HepG2 (cell line): ENCODE data around the gene AP4S1. TPM values are rescaled to one million over a fixed set of nuclear protein-coding genes. Genes with fewer than 3 reads are reported as not detected.
A peak's percentile ranks its signal among the peaks of the same experiment; 100 is the strongest.

Experiments used
- CREM ChIP-seq, 2 experiments: sonication (generic) in 1 of 2; formaldehyde crosslinking in 1 of 2; IDR thresholded peaks; 2 replicates each; pipeline versions ENCODE4 v1.4.0 to v1.6.1; 2016 to 2020; ENCODE audit warnings: antibody characterized with exemption in 1 of 2, mild to moderate bottlenecking in 1 of 2, missing genetic modification reagents in 1 of 2
- DPF2 ChIP-seq: sonication (generic); formaldehyde crosslinking; IDR thresholded peaks from 2 replicates; pipeline ENCODE4 v1.4.0; 2020; ENCODE audit warnings: mild to moderate bottlenecking, low read depth, missing genetic modification reagents, borderline replicate concordance
- GATAD1 ChIP-seq: IDR thresholded peaks from 2 replicates; pipeline ENCODE4 v1.6.1; 2016; ENCODE audit warnings: missing genetic modification reagents, missing compliant biosample characterization
- HMGA1 ChIP-seq: sonication (generic); formaldehyde crosslinking; conservative IDR thresholded peaks from 2 replicates; pipeline ENCODE4 v1.4.0; 2020; ENCODE audit warnings: missing genetic modification reagents
- IRF2 ChIP-seq: IDR thresholded peaks from 2 replicates; pipeline ENCODE4 v1.6.1; 2018; ENCODE audit warnings: missing genetic modification reagents, missing compliant biosample characterization
- JUNB ChIP-seq: sonication (generic); formaldehyde crosslinking; IDR thresholded peaks from 2 replicates; pipeline ENCODE4 v1.8.0; 2022; ENCODE audit warnings: missing genetic modification reagents, mild to moderate bottlenecking, borderline replicate concordance
- KAT2B ChIP-seq: fragments of 150-350 bp; IDR thresholded peaks from 2 replicates; pipeline ENCODE4 v1.6.1; 2014; ENCODE audit warnings: low read depth, low read length, borderline replicate concordance
- KAT8 ChIP-seq: IDR thresholded peaks from 2 replicates; pipeline ENCODE4 v1.6.1; 2016; ENCODE audit warnings: missing genetic modification reagents, missing compliant biosample characterization
- KLF11 ChIP-seq: IDR thresholded peaks from 2 replicates; pipeline ENCODE4 v1.6.1; 2016; ENCODE audit warnings: missing compliant biosample characterization
- MTF1 ChIP-seq: sonication (generic); formaldehyde crosslinking; IDR thresholded peaks from 2 replicates; pipeline ENCODE4 v1.5.0; 2020; ENCODE audit warnings: missing genetic modification reagents
- PTBP1 ChIP-seq: fragments of 200-400 bp; formaldehyde crosslinking; IDR thresholded peaks from 2 replicates; pipeline ENCODE4 v1.6.1; 2018; ENCODE audit warnings: low read length, low read depth; ENCODE audit not compliant: poor library complexity, severe bottlenecking
- RARA ChIP-seq: IDR thresholded peaks from 2 replicates; pipeline ENCODE4 v1.6.1; 2016; ENCODE audit warnings: missing genetic modification reagents, missing compliant biosample characterization
- SMAD9 ChIP-seq: sonication (generic); formaldehyde crosslinking; IDR thresholded peaks from 2 replicates; pipeline ENCODE4 v1.5.1; 2020; ENCODE audit warnings: mild to moderate bottlenecking, missing genetic modification reagents
- SNAPC2 ChIP-seq: sonication (generic); formaldehyde crosslinking; IDR thresholded peaks from 2 replicates; pipeline ENCODE4 v1.8.1; 2022; ENCODE audit warnings: mild to moderate bottlenecking, missing genetic modification reagents
- SOX5 ChIP-seq: IDR thresholded peaks from 2 replicates; pipeline ENCODE4 v1.6.1; 2016; ENCODE audit warnings: borderline replicate concordance
- TAF15 ChIP-seq: fragments of 200-400 bp; formaldehyde crosslinking; IDR thresholded peaks from one replicate; pipeline ENCODE4 v1.6.1; 2018; ENCODE audit warnings: mild to moderate bottlenecking, low read depth, low read length; ENCODE audit not compliant: poor library complexity, severe bottlenecking
- TEAD3 ChIP-seq: optimal IDR thresholded peaks from 2 replicates; pipeline ENCODE3; 2016; ENCODE audit warnings: borderline replicate concordance
- THAP11 ChIP-seq: IDR thresholded peaks from 2 replicates; pipeline ENCODE4 v1.6.1; 2016; ENCODE audit warnings: missing biosample characterization, missing genetic modification reagents
- TRIM24 ChIP-seq: sonication (generic); formaldehyde crosslinking; IDR thresholded peaks from 2 replicates; pipeline ENCODE4 v1.8.0; 2022; ENCODE audit warnings: mild to moderate bottlenecking, missing genetic modification reagents
- ZMYM2 ChIP-seq: sonication (generic); formaldehyde crosslinking; IDR thresholded peaks from 2 replicates; pipeline ENCODE4 v1.8.0; 2022; ENCODE audit warnings: mild to moderate bottlenecking, missing genetic modification reagents
- ZNF121 ChIP-seq: sonication (generic); formaldehyde crosslinking; IDR thresholded peaks from 2 replicates; pipeline ENCODE4 v1.5.0; 2020; ENCODE audit warnings: mild to moderate bottlenecking, missing genetic modification reagents
- ZNF333 ChIP-seq: sonication (generic); formaldehyde crosslinking; IDR thresholded peaks from 2 replicates; pipeline ENCODE4 v1.4.0; 2020; ENCODE audit warnings: mild to moderate bottlenecking, missing genetic modification reagents, borderline replicate concordance
- ZNF34 ChIP-seq: sonication (generic); formaldehyde crosslinking; IDR thresholded peaks from 2 replicates; pipeline ENCODE4 v1.4.0; 2020; ENCODE audit warnings: mild to moderate bottlenecking, missing genetic modification reagents, borderline replicate concordance
- ZNF670 ChIP-seq: sonication (generic); formaldehyde crosslinking; IDR thresholded peaks from 2 replicates; pipeline ENCODE4 v1.8.0; 2022; ENCODE audit warnings: mild to moderate bottlenecking, missing genetic modification reagents, borderline replicate concordance
- ZNF678 ChIP-seq: sonication (generic); formaldehyde crosslinking; IDR thresholded peaks from 2 replicates; pipeline ENCODE4 v1.4.0; 2020; ENCODE audit warnings: mild to moderate bottlenecking, missing genetic modification reagents
- ZNF788 ChIP-seq: sonication (generic); formaldehyde crosslinking; IDR thresholded peaks from 2 replicates; pipeline ENCODE4 v1.5.0; 2020; ENCODE audit warnings: mild to moderate bottlenecking, missing genetic modification reagents, borderline replicate concordance
- polyA plus RNA-seq, 8 experiments: library from polyadenylated mRNA; depleted of rRNA in 3 of 8; stranded (reverse) in 7 of 8; unstranded in 1 of 8; fragments of >200 nt; fragmentation: Illumina TruSeq in 4 of 8; extraction: Trizol in 4 of 8; gene quantifications; 2 replicates each; pipeline versions ENCODE4 v1.2.1 to v1.2.3, GENCODE V29; 2011 to 2016; ENCODE audit warnings: low read depth in 4 of 8, missing spikeins in 1 of 8, mixed read lengths in 1 of 8; ENCODE audit not compliant: insufficient read depth in 1 of 8
- total RNA-seq, 5 experiments: library from RNA; depleted of rRNA; stranded (reverse); fragments of >200 nt; fragmentation: Illumina TruSeq; extraction: Trizol; gene quantifications; 2 replicates each; pipeline ENCODE4 v1.2.3, GENCODE V29; 2016; ENCODE audit warnings: low read depth in 1 of 5
- TF ChIP-seq, protein P1 (sequence below): sonication (generic); formaldehyde crosslinking; IDR thresholded peaks from 2 replicates; pipeline ENCODE4 v1.4.0; 2020; ENCODE audit warnings: missing genetic modification reagents
- TF ChIP-seq, protein P2 (sequence below): sonication (generic); formaldehyde crosslinking; IDR thresholded peaks from 2 replicates; pipeline ENCODE4 v1.9.0; 2021; ENCODE audit warnings: missing genetic modification reagents, borderline replicate concordance
- TF ChIP-seq, protein P3 (sequence below): fragments of 450-650 bp; IDR thresholded peaks from 2 replicates; pipeline ENCODE4 v1.6.1; 2016

AP4S1 gene
- total and polyA plus RNA-seq, 2 of the 13 experiments (the other 11 are each of a cell fraction or from before 2014, with no cell fraction given), result 3.9 to 21.1 TPM

DNA sequence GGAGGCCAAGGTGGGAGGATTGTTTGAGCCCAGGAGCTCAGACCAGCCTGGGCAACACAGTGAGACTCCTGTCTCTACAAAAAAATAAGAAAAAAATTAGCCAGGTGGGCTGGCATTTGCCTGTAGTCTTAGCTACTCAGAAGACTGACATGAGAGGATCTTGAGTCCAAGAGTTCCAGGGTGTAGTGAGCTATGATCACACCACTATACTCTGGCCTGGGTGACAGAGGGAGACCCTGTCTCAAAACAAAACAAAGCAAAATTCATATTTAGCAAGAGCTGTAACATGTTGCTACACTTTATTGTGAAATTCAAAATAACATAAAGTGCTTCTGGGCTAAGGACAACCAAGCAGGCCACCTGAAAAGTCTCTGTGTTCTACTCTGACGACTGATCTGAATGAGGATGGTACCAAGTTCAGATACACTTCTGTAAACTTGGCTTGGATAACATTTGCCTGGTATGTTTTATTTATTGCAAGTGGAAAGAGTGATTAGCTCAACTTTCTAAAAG lies 12.3 kb downstream of the AP4S1 start (continued):
- peak; percentile 44; the same call in 1 of the 2 replicates for TF ChIP-seq DPF2 (CRISPR knock-in tag)
- 0 out of 2 replicates have a peak, but pooled peaks have one; percentile 41 for TF ChIP-seq KAT8 (CRISPR knock-in tag)
- TF ChIP-seq TRIM24 (CRISPR knock-in tag), result peak; percentile 60; the same call in 1 of the 2 replicates
- peak; percentile 97 for TF ChIP-seq ZNF121
- peak; percentile 44; the same call in 1 of the 2 replicates for TF ChIP-seq ZNF670 (CRISPR knock-in tag)
- TF ChIP-seq JUNB, result no peak
- no peak for TF ChIP-seq HMGA1 (CRISPR knock-in tag)
- TF ChIP-seq GATAD1 (CRISPR knock-in tag), result peak; percentile 17; the same call in 1 of the 2 replicates
- no peak for TF ChIP-seq ZNF788 (CRISPR knock-in tag)
- TF ChIP-seq, protein P1, sequence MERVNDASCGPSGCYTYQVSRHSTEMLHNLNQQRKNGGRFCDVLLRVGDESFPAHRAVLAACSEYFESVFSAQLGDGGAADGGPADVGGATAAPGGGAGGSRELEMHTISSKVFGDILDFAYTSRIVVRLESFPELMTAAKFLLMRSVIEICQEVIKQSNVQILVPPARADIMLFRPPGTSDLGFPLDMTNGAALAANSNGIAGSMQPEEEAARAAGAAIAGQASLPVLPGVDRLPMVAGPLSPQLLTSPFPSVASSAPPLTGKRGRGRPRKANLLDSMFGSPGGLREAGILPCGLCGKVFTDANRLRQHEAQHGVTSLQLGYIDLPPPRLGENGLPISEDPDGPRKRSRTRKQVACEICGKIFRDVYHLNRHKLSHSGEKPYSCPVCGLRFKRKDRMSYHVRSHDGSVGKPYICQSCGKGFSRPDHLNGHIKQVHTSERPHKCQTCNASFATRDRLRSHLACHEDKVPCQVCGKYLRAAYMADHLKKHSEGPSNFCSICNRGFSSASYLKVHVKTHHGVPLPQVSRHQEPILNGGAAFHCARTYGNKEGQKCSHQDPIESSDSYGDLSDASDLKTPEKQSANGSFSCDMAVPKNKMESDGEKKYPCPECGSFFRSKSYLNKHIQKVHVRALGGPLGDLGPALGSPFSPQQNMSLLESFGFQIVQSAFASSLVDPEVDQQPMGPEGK (CRISPR knock-in tag), result no peak
- TF ChIP-seq, protein P2, sequence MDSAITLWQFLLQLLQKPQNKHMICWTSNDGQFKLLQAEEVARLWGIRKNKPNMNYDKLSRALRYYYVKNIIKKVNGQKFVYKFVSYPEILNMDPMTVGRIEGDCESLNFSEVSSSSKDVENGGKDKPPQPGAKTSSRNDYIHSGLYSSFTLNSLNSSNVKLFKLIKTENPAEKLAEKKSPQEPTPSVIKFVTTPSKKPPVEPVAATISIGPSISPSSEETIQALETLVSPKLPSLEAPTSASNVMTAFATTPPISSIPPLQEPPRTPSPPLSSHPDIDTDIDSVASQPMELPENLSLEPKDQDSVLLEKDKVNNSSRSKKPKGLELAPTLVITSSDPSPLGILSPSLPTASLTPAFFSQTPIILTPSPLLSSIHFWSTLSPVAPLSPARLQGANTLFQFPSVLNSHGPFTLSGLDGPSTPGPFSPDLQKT (CRISPR knock-in tag), result no peak
- no peak for TF ChIP-seq SNAPC2 (CRISPR knock-in tag)
- TF ChIP-seq TEAD3 (CRISPR knock-in tag), result peak; percentile 22
- TF ChIP-seq TAF15, result no peak
- TF ChIP-seq SMAD9 (CRISPR knock-in tag), result no peak
- no peak for TF ChIP-seq MTF1 (CRISPR knock-in tag)
- no peak for TF ChIP-seq ZNF333 (CRISPR knock-in tag)
- peak; percentile 25; the same call in 1 of the 2 replicates for TF ChIP-seq IRF2 (CRISPR knock-in tag)
- peak; percentile 63 for TF ChIP-seq RARA (CRISPR knock-in tag)
- TF ChIP-seq KLF11, result 0 out of 2 replicates have a peak, but pooled peaks have one; percentile 30
- no peak for TF ChIP-seq ZNF34 (CRISPR knock-in tag)
- peak; percentile 32; the same call in 1 of the 2 replicates for TF ChIP-seq CREM (IDR thresholded peaks at IDR 0.05)
- no peak for TF ChIP-seq CREM (CRISPR knock-in tag; IDR thresholded peaks at IDR 0.05)
- TF ChIP-seq ZNF678 (CRISPR knock-in tag), result no peak
- no peak for TF ChIP-seq KAT2B
- TF ChIP-seq SOX5 (CRISPR knock-in tag), result peak; percentile 71
- peak; percentile 69 for TF ChIP-seq THAP11 (CRISPR knock-in tag)
- no peak for TF ChIP-seq ZMYM2 (CRISPR knock-in tag)
- TF ChIP-seq, protein P3, sequence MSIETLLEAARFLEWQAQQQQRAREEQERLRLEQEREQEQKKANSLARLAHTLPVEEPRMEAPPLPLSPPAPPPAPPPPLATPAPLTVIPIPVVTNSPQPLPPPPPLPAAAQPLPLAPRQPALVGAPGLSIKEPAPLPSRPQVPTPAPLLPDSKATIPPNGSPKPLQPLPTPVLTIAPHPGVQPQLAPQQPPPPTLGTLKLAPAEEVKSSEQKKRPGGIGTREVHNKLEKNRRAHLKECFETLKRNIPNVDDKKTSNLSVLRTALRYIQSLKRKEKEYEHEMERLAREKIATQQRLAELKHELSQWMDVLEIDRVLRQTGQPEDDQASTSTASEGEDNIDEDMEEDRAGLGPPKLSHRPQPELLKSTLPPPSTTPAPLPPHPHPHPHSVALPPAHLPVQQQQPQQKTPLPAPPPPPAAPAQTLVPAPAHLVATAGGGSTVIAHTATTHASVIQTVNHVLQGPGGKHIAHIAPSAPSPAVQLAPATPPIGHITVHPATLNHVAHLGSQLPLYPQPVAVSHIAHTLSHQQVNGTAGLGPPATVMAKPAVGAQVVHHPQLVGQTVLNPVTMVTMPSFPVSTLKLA, result no peak
- no peak for TF ChIP-seq PTBP1
